KMS-11 (cell line): ENCODE measurements around the gene NNMT.

Source experiments
- H2AFZ ChIP-seq: fragments of 200-600 bp; sonication (generic); 2 replicates; pipeline ENCODE4 v1.6.1; 2016; ENCODE audit warnings: antibody characterized with exemption, mixed run types, low read depth
- H3K27ac ChIP-seq: fragments of 200-600 bp; sonication (generic); 2 replicates; pipeline ENCODE4 v1.6.1; 2016; ENCODE audit warnings: mild to moderate bottlenecking, mixed run types
- H3K27me3 ChIP-seq: fragments of 200-600 bp; sonication (generic); 2 replicates; pipeline ENCODE4 v1.6.1; 2017; ENCODE audit warnings: mild to moderate bottlenecking, low read depth, mixed run types, moderate library complexity; ENCODE audit not compliant: insufficient read depth
- H3K36me3 ChIP-seq: fragments of 200-600 bp; sonication (generic); 2 replicates; pipeline ENCODE4 v1.6.1; 2017; ENCODE audit warnings: mild to moderate bottlenecking, mixed run types; ENCODE audit not compliant: insufficient read depth
- H3K4me1 ChIP-seq: fragments of 200-600 bp; sonication (generic); 2 replicates; pipeline ENCODE4 v1.6.1; 2016; ENCODE audit warnings: mild to moderate bottlenecking, low read depth, mixed run types; ENCODE audit not compliant: poor library complexity, severe bottlenecking
- H3K4me2 ChIP-seq: fragments of 200-600 bp; sonication (generic); 2 replicates; pipeline ENCODE4 v1.7.0; 2016; ENCODE audit warnings: mild to moderate bottlenecking, mixed run types
- H3K4me3 ChIP-seq: fragments of 200-600 bp; sonication (generic); IDR thresholded peaks from 2 replicates; pipeline ENCODE4 v1.6.1; 2017; ENCODE audit warnings: low read depth, low read length, mixed read lengths; ENCODE audit not compliant: insufficient read depth
- H3K79me2 ChIP-seq: fragments of 200-600 bp; sonication (generic); 2 replicates; pipeline ENCODE4 v1.6.1; 2016; ENCODE audit warnings: low read depth, mixed run types; ENCODE audit not compliant: insufficient read depth
- H3K9ac ChIP-seq: fragments of 200-600 bp; sonication (generic); 2 replicates; pipeline ENCODE4 v1.6.1; 2016; ENCODE audit warnings: mild to moderate bottlenecking, mixed run types
- H4K20me1 ChIP-seq: fragments of 200-600 bp; sonication (generic); 2 replicates; pipeline ENCODE4 v1.6.1; 2016; ENCODE audit warnings: mild to moderate bottlenecking, mixed run types; ENCODE audit not compliant: insufficient read depth
- TF ChIP-seq, protein P1 (sequence below): fragments of 200-600 bp; sonication (generic); conservative IDR thresholded peaks from 2 replicates; pipeline ENCODE4 v1.6.1; 2017; ENCODE audit warnings: low read depth, mild to moderate bottlenecking, antibody characterized with exemption, low read length, moderate library complexity, mixed read lengths

Gene NNMT

GRCh38 chr11:114307524-114308203, 11.5 kb downstream of the NNMT start:
- H3K4me1 ChIP-seq = no peaks in the 10 kb centered on the region
- H3K36me3 ChIP-seq = no peaks in the 10 kb centered on the region
- H3K27me3 ChIP-seq = no peaks in the 10 kb centered on the region
- no peaks in the 10 kb centered on the region for H3K79me2 ChIP-seq
- no peak overlapping the region for H3K9ac ChIP-seq
- no peak overlapping the region for H2AFZ ChIP-seq
- no peak overlapping the region for H3K4me2 ChIP-seq
- TF ChIP-seq, protein P1, sequence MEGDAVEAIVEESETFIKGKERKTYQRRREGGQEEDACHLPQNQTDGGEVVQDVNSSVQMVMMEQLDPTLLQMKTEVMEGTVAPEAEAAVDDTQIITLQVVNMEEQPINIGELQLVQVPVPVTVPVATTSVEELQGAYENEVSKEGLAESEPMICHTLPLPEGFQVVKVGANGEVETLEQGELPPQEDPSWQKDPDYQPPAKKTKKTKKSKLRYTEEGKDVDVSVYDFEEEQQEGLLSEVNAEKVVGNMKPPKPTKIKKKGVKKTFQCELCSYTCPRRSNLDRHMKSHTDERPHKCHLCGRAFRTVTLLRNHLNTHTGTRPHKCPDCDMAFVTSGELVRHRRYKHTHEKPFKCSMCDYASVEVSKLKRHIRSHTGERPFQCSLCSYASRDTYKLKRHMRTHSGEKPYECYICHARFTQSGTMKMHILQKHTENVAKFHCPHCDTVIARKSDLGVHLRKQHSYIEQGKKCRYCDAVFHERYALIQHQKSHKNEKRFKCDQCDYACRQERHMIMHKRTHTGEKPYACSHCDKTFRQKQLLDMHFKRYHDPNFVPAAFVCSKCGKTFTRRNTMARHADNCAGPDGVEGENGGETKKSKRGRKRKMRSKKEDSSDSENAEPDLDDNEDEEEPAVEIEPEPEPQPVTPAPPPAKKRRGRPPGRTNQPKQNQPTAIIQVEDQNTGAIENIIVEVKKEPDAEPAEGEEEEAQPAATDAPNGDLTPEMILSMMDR = no peak
- H4K20me1 ChIP-seq = no peaks in the 10 kb centered on the region
- H3K27ac ChIP-seq = no peak overlapping the region
- H3K4me3 ChIP-seq = no peak overlapping the region

- no peaks in the 10 kb centered on the region for H4K20me1 ChIP-seq
- no peak overlapping the region for H3K9ac ChIP-seq
- no peak overlapping the region for H3K4me3 ChIP-seq
- no peak overlapping the region for H3K4me2 ChIP-seq
- H2AFZ ChIP-seq = no peak overlapping the region
- H3K79me2 ChIP-seq = no peaks in the 10 kb centered on the region
- H3K4me1 ChIP-seq = no peaks in the 10 kb centered on the region
- H3K36me3 ChIP-seq = no peaks in the 10 kb centered on the region
- no peak overlapping the region for H3K27ac ChIP-seq
- H3K27me3 ChIP-seq = no peaks in the 10 kb centered on the region
- TF ChIP-seq, protein P1 = no peak
Measured at GRCh38 chr11:114308689-114309089, 12.5 kb downstream of the NNMT start.

GRCh38 chr11:114309517-114309916, 13.3 kb downstream of the NNMT start:
- Histone ChIP-seq H3K79me2 (no peaks in the 10 kb centered on the region), H4K20me1 (no peaks in the 10 kb centered on the region), H3K36me3 (no peaks in the 10 kb centered on the region), H3K4me2 (no peak overlapping the region), H3K27me3 (no peaks in the 10 kb centered on the region), H3K4me1 (no peaks in the 10 kb centered on the region), H3K27ac (no peak overlapping the region), H2AFZ (no peak overlapping the region), H3K9ac (no peak overlapping the region), H3K4me3 (no peak overlapping the region)
- TF ChIP-seq, protein P1 = no peak

GRCh38 chr11:114310095-114310494, 13.9 kb downstream of the NNMT start:
- no peaks in the 10 kb centered on the region for H4K20me1 ChIP-seq
- no peak overlapping the region for H2AFZ ChIP-seq
- H3K27ac ChIP-seq = no peak overlapping the region
- no peaks in the 10 kb centered on the region for H3K27me3 ChIP-seq
- H3K79me2 ChIP-seq = no peaks in the 10 kb centered on the region
- H3K4me3 ChIP-seq = no peak overlapping the region
- no peaks in the 10 kb centered on the region for H3K36me3 ChIP-seq
- H3K4me1 ChIP-seq = no peaks in the 10 kb centered on the region
- H3K9ac ChIP-seq = no peak overlapping the region
- no peak overlapping the region for H3K4me2 ChIP-seq
- TF ChIP-seq, protein P1 = no peak
